Measurements from ENCODE around the gene PRSS3.
"Not testable (repeated sequence)": the region's sequence is repeated elsewhere in the genome, so short reads cannot be mapped to it uniquely, and the experiment has no call there.

Gene PRSS3

GRCh38 chr9:33818847-33819500, 23.6 kb downstream of the PRSS3 start:
- DNase-seq: peak; percentile 25

- DNase-seq: no peak
Observed at GRCh38 chr9:33820231-33820745, 24.9 kb downstream of the PRSS3 start.

- no peak for DNase-seq
Observed at GRCh38 chr9:33823801-33824200, 28.4 kb downstream of the PRSS3 start.

GRCh38 chr9:33827285-33827684, 31.9 kb downstream of the PRSS3 start:
- not testable (repeated sequence) for DNase-seq

GRCh38 chr9:33829641-33830230, 34.4 kb downstream of the PRSS3 start:
- DNase-seq: not testable (repeated sequence)

GRCh38 chr9:33835625-33836260, 40.4 kb downstream of the PRSS3 start:
- no peak for DNase-seq

GRCh38 chr9:33836261-33836660, 40.9 kb downstream of the PRSS3 start:
- peak; percentile 93 for DNase-seq

- DNase-seq: no peak
Observed at GRCh38 chr9:33837138-33837537, 41.8 kb downstream of the PRSS3 start.

GRCh38 chr9:33840381-33840780, 45.0 kb downstream of the PRSS3 start:
- peak; percentile 43 for DNase-seq

GRCh38 chr9:33843312-33843961, 48.1 kb downstream of the PRSS3 start:
- DNase-seq: no peak

GRCh38 chr9:33846231-33846630, 50.9 kb downstream of the PRSS3 start:
- DNase-seq: no peak

- DNase-seq: not testable (repeated sequence)
Observed at GRCh38 chr9:33847894-33848205, 52.5 kb downstream of the PRSS3 start.
